WI38 (cell line): Measurements from ENCODE around the gene FAF1.

Experiments used
- H3K4me3 ChIP-seq: 2 replicates; pipeline ENCODE4 v1.5.1; 2011; ENCODE audit warnings: low read depth, mild to moderate bottlenecking, control low read depth, low read length
- TF ChIP-seq, protein P1 (sequence below): IDR thresholded peaks from 2 replicates; pipeline ENCODE4 v1.5.1; 2012; ENCODE audit warnings: low read depth, mild to moderate bottlenecking, control low read depth, low read length

Gene FAF1

DNA sequence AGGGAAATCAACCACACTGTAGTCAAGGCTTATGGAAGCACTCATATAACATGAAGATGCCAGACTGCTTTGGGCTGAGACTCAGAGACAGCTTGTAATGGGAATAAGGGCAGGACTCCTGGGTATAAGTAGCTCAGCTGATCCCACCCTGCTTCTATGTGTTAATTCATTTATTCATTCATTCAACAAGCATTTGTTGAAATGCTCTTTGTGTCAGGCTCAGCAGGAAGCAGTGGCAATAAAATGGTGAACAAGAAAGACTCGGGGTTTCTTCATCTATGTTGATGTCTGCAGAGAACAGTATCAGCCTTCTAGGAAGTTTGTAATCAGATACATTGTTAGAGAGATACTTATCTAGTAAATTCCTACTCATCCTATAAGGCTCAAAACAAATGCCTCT lies 391.3 kb downstream of the FAF1 start:
- no peak overlapping the region for H3K4me3 ChIP-seq
- TF ChIP-seq, protein P1, sequence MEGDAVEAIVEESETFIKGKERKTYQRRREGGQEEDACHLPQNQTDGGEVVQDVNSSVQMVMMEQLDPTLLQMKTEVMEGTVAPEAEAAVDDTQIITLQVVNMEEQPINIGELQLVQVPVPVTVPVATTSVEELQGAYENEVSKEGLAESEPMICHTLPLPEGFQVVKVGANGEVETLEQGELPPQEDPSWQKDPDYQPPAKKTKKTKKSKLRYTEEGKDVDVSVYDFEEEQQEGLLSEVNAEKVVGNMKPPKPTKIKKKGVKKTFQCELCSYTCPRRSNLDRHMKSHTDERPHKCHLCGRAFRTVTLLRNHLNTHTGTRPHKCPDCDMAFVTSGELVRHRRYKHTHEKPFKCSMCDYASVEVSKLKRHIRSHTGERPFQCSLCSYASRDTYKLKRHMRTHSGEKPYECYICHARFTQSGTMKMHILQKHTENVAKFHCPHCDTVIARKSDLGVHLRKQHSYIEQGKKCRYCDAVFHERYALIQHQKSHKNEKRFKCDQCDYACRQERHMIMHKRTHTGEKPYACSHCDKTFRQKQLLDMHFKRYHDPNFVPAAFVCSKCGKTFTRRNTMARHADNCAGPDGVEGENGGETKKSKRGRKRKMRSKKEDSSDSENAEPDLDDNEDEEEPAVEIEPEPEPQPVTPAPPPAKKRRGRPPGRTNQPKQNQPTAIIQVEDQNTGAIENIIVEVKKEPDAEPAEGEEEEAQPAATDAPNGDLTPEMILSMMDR: no peak

DNA sequence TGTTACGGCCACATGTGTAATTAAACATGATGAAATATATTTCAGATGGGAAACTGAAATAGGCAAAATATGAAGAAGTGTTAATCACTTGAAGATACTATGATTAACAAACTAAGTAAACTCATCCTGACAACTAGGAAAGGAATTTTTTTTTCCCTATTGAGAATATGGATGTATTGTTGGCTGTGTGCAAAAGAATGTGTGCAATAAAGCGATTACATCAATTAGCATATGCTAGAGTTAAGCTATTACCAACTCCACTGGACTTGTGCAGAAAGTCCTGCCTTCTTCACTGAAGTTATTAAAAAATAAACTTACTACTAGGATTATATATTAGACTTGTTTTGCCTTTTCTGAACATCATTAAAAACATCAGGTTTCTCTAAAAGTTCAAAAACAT lies 393.7 kb downstream of the FAF1 start:
- TF ChIP-seq, protein P1: no peak
- no peak overlapping the region for H3K4me3 ChIP-seq

- no peak overlapping the region for H3K4me3 ChIP-seq
- TF ChIP-seq, protein P1: no peak
Measured at GRCh38 chr1:50564417-50564816, 395.6 kb downstream of the FAF1 start.

DNA sequence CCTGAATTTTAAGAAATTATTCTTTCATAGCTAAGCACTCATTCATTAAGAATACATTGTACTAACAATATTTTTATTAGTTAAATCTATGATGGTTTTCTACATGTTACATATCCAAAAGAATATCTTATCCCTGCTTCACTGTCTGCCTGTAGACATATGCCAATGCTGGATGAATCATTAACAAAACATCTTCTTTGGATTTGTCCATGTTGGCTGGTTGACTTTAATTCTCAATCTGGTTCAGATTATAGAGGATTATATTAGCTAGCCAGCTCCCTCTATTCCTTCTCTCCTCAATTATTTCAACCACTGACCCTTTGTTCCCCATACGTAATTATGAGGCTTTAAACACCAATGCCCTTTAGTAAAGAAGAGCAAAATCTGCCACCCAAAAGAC lies 398.0 kb downstream of the FAF1 start:
- H3K4me3 ChIP-seq: no peak overlapping the region
- TF ChIP-seq, protein P1: no peak

DNA sequence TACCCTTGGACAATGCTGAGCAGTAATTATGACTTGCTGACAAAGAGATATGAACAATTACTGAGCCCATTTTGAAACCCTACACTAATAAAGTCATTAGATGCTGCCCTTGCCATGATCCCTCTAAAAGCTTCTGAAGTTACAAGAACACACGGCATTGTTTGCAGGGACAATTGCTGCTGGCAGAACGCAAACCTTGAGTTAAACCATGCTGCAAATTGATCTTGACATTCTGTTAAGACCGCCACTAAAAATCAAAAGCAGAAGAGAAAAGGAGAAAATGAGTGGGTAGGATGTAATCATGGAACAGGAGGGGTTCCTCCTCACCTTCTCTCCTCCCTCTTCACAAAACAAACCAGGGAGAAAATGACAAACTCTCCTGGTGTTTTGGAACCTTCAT lies 400.6 kb downstream of the FAF1 start:
- TF ChIP-seq, protein P1: no peak
- no peak overlapping the region for H3K4me3 ChIP-seq

DNA sequence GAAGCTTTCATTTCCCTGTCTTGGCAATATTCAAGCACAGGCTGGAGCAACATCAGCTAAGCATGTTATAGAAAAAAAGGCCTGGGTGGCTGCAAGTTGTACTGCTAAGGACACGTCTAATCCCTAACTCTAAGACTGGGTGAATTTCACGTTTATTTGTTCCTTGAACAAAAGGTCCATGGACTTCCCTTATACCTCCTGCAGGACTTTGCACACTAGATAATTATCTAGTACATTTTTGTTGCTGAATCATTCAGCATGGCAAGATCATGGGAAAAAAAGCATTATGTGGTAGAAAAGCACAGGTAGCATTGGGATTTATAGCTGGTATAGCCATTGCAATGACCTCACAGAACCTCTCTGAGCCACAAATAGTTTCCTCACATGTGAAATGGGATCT lies 406.1 kb downstream of the FAF1 start:
- TF ChIP-seq, protein P1: no peak

GRCh38 chr1:50548243-50548642 lies 411.8 kb downstream of the FAF1 start:
- TF ChIP-seq, protein P1: no peak
- H3K4me3 ChIP-seq: no peak overlapping the region

More for the DNA sequence above, 406.1 kb downstream of the FAF1 start:
- H3K4me3 ChIP-seq: no peak overlapping the region
